ENCODE data around the gene FOXP1. TPM values are rescaled to one million over a fixed set of nuclear protein-coding genes. Genes with fewer than 3 reads are reported as not detected.

Gene FOXP1
- total and polyA plus RNA-seq, 9 of the 15 experiments (the other 6 are each of a cell fraction or from before 2014, with no cell fraction given): 7.7 to 34.5 (median 13.7) TPM

- TF ChIP-seq DDX20 (tag; IDR thresholded peaks at IDR 0.05; ENCODE audit: low read depth) (no peak), RBM39 (optimal IDR thresholded peaks at IDR 0.05; ENCODE audit: low read depth, low read length) (no peak)
Observed at GRCh38 chr3:71593106-71593505, 9.6 kb upstream of the FOXP1 start (continued).

GRCh38 chr3:71591101-71591500, 7.6 kb upstream of the FOXP1 start:
- H3K9me3 ChIP-seq (replicated peaks; ENCODE audit: control insufficient read depth, insufficient read depth, low read depth, low read length): no peaks in the 10 kb centered on the region; the same call in 1 of the 2 replicates
- no peak overlapping the region for H3K4me2 ChIP-seq (ENCODE audit: insufficient read depth, low read length)
- ATAC-seq: no peak
- BruUV-seq (replicated peaks): no TSS peak
- H2AFZ ChIP-seq (ENCODE audit: low read depth, low read length): no peak overlapping the region
- H4K20me1 ChIP-seq (replicated peaks; ENCODE audit: control insufficient read depth, insufficient read depth, low read length): no peaks in the 10 kb centered on the region
- intact Hi-C loops (cut with micrococcal nuclease) (no loop called here), in situ Hi-C loops (cut with MboI) (loop anchor here (25.0 kb wide), 1 partner anchor 579 kb away; no protein-coding TSS in a partner anchor)
- H3K4me3 ChIP-seq: no peak overlapping the region
- TF ChIP-seq ZNF282 (CRISPR knock-in tag; IDR thresholded peaks at IDR 0.05) (no peak), KAT2B (IDR thresholded peaks at IDR 0.05; ENCODE audit: low read depth, low read length) (no peak), ZNF639 (CRISPR knock-in tag; conservative IDR thresholded peaks at IDR 0.05 in 1 of 2, IDR thresholded peaks at IDR 0.05 in 1 of 2) (no peak), ZZZ3 (IDR thresholded peaks at IDR 0.05) (no peak), HNRNPLL (IDR thresholded peaks at IDR 0.05; ENCODE audit: low read depth, low read length, poor library complexity, severe bottlenecking) (no peak), ZNF165 (CRISPR knock-in tag; IDR thresholded peaks at IDR 0.05; ENCODE audit: borderline replicate concordance) (no peak), ESRRB (CRISPR knock-in tag; IDR thresholded peaks at IDR 0.05; ENCODE audit: borderline replicate concordance) (no peak), ILF3 (IDR thresholded peaks at IDR 0.05; ENCODE audit: borderline replicate concordance) (no peak)
- H3K79me2 ChIP-seq (ENCODE audit: control insufficient read depth, insufficient read depth, low read length): peaks cover 3% of the 10 kb centered on the region; the same call in 1 of the 3 replicates
- 53% methylated on average over 2 of the region's 2 CpGs for WGBS (ENCODE audit: insufficient coverage, low coverage, missing lambda C conversion rate)
- peaks cover 0 to 4% of the 10 kb centered on the region in 2 experiments; a peak in 2 of 5 replicates for H3K4me1 ChIP-seq (replicated peaks in 1 of 2; ENCODE audit: control insufficient read depth in 2 of 2, insufficient read depth in 2 of 2, low read length in 2 of 2)
- H3K36me3 ChIP-seq (ENCODE audit: control insufficient read depth, insufficient read depth, low read length): no peaks in the 10 kb centered on the region
- H3K27ac ChIP-seq (ENCODE audit: extremely low read depth, low read depth, low read length): no peak overlapping the region
- CTCF ChIA-PET (ENCODE audit: low intra/inter-chr PET ratio): no interaction called here
- H3K27me3 ChIP-seq (ENCODE audit: control insufficient read depth in 2 of 2, insufficient read depth in 2 of 2, low read length in 2 of 2): no peaks in the 10 kb centered on the region
- FAIRE-seq: no peak
- H3K9me1 ChIP-seq (ENCODE audit: control insufficient read depth, insufficient read depth, low read length): no peaks in the 10 kb centered on the region
- POLR2A ChIA-PET: no interaction called here
- no peak for DNase-seq (ENCODE audit: extremely low read depth in 1 of 4, low spot score in 3 of 4)
- no peak overlapping the region for H3K9ac ChIP-seq (ENCODE audit: insufficient read depth in 1 of 2, low read depth in 2 of 2, low read length in 2 of 2)
